ENCODE results near the gene C2. TPM values are rescaled to one million over a fixed set of nuclear protein-coding genes. Genes with fewer than 3 reads are reported as not detected.
A peak's percentile ranks its signal among the peaks of the same experiment; 100 is the strongest.

Gene C2
- total and polyA plus RNA-seq, 2 donors (not counting 1 experiment from before 2014, with no cell fraction given), result 0.28 to 3.4 TPM

DNA sequence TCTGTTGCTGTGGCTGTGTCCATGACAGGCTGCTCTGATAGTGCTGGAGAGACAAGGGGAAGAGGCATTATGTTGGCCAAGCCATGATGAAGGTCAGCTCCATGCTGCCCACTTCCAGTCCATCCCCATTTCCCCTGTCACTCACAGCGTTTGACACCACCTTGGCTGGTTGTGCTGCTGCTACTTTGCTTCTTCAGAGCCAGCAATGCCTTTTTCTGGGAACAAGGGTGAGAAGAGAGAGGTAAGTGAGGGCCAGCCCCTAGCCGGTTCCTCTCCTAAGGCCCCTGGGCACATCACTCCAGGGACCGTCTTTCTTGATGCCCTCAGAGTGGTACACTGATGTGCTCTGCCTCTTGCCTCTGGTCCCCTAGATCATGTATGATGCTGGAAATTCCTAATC lies 29.3 kb downstream of the C2 start:
- no peak for DNase-seq
- ChIA-PET POLR2A (interaction anchor here (1.6 kb wide), 1 partner anchor 15 kb away, joined by 5 read pairs; the partner anchor contains the start of gene DXO), CTCF (no interaction called here)
- H3K27me3 ChIP-seq (replicated peaks in 1 of 4; ENCODE audit: control extremely low read depth in 1 of 4, control insufficient read depth in 3 of 4, insufficient read depth in 4 of 4, low read length in 3 of 4), result no peaks in the 10 kb centered on the region
- H3K27ac ChIP-seq (ENCODE audit: low read length in 2 of 2), result no peak overlapping the region
- intact Hi-C loops (cut with micrococcal nuclease), result loop anchor here (5.0 kb wide), 4 partner anchors 221 to 554 kb away; partner anchors contain the start of genes AGPAT1, MICA, PRRC2A and RNF5
- H3K4me1 ChIP-seq (ENCODE audit: control insufficient read depth in 2 of 2, insufficient read depth in 2 of 2, low read length in 2 of 2), result peaks cover 16 to 23% of the 10 kb centered on the region in 2 donors
- no peak overlapping the region for H3K27ac Mint-ChIP-seq
- ATAC-seq (ENCODE audit: low read depth), result no peak
- TF ChIP-seq CTCF (IDR thresholded peaks at IDR 0.05), result no peak
- no peak for TF ChIP-seq EZH2 (IDR thresholded peaks at IDR 0.05; ENCODE audit: borderline replicate concordance, insufficient read depth, low read depth, low read length, poor library complexity, severe bottlenecking)
- H3K9me3 ChIP-seq (ENCODE audit: control extremely low read depth in 1 of 3, control insufficient read depth in 2 of 3, insufficient read depth in 1 of 3, low read length in 2 of 3), result no peaks in the 10 kb centered on the region
- H3K4me3 Mint-ChIP-seq, result no peak overlapping the region
- H3K4me1 Mint-ChIP-seq, result peaks cover 30% of the 10 kb centered on the region
- H3K9me3 Mint-ChIP-seq (ENCODE audit: insufficient read depth), result no peaks in the 10 kb centered on the region
- H3K9ac ChIP-seq (ENCODE audit: low read length), result no peak overlapping the region
- no peak overlapping the region for H2AFZ ChIP-seq (ENCODE audit: insufficient read depth, low read depth, low read length, poor library complexity, severe bottlenecking)
- H3K4me2 ChIP-seq (replicated peaks; ENCODE audit: low read depth, low read length, poor library complexity, severe bottlenecking), result no peak overlapping the region
- H3K27me3 Mint-ChIP-seq, result no peaks in the 10 kb centered on the region
- 90% methylated on average over 2 of the region's 3 CpGs for WGBS (ENCODE audit: insufficient coverage)
- peaks cover 38% of the 10 kb centered on the region for H3K79me2 ChIP-seq (ENCODE audit: control insufficient read depth, insufficient read depth, low read length)
- H3K4me3 ChIP-seq (ENCODE audit: control extremely low read depth in 1 of 5, extremely low read depth in 1 of 5, insufficient read depth in 1 of 5, low read depth in 2 of 5, low read length in 4 of 5), result no peak overlapping the region
- H4K20me1 ChIP-seq (ENCODE audit: control insufficient read depth, insufficient read depth, low read length, poor library complexity, severe bottlenecking), result no peaks in the 10 kb centered on the region
- H3K36me3 ChIP-seq (replicated peaks in 1 of 2; ENCODE audit: control extremely low read depth in 1 of 2, control insufficient read depth in 1 of 2, extremely low read depth in 1 of 2, insufficient read depth in 2 of 2, low read length in 1 of 2), result peaks cover 4 to 56% of the 10 kb centered on the region in 2 experiments

GRCh38 chr6:31958412-31958740 lies 30.9 kb downstream of the C2 start:
- CTCF ChIA-PET, result interaction anchor here (1.2 to 1.5 kb wide), 3 partner anchors 68 to 278 kb away, joined by 4 read pairs; partner anchors contain the start of genes LY6G5C and NEU1
- POLR2A ChIA-PET, result interaction anchor here (0.6 to 1.6 kb wide), 6 partner anchors 14 to 307 kb away, joined by 3 to 24 read pairs (median 3); partner anchors contain the start of genes BAG6, DXO and EHMT2

More at GRCh38 chr6:31958412-31958740, 30.9 kb downstream of the C2 start:
- no peaks in the 10 kb centered on the region for H4K20me1 ChIP-seq (ENCODE audit: control insufficient read depth, insufficient read depth, low read length, poor library complexity, severe bottlenecking)
- TF ChIP-seq CTCF (IDR thresholded peaks at IDR 0.05) (no peak), EZH2 (IDR thresholded peaks at IDR 0.05; ENCODE audit: borderline replicate concordance, insufficient read depth, low read depth, low read length, poor library complexity, severe bottlenecking) (no peak)
- peaks cover 16 to 23% of the 10 kb centered on the region in 2 donors for H3K4me1 ChIP-seq (ENCODE audit: control insufficient read depth in 2 of 2, insufficient read depth in 2 of 2, low read length in 2 of 2)
- Mint-ChIP-seq H3K27me3 (no peaks in the 10 kb centered on the region), H3K4me1 (peaks cover 30% of the 10 kb centered on the region), H3K4me3 (peak overlapping the region; percentile 96), H3K9me3 (ENCODE audit: insufficient read depth) (no peaks in the 10 kb centered on the region), H3K27ac (peak overlapping the region; percentile 96)
- intact Hi-C loops (cut with micrococcal nuclease), result loop anchor here (1.0 to 5.0 kb wide), 5 partner anchors 56 to 556 kb away; partner anchors contain the start of genes AGPAT1, MICA, PRRC2A and RNF5
- H3K9ac ChIP-seq (ENCODE audit: low read length), result peak overlapping the region; percentile 97
- H3K79me2 ChIP-seq (ENCODE audit: control insufficient read depth, insufficient read depth, low read length), result peaks cover 44% of the 10 kb centered on the region
- no peak for DNase-seq
- no peaks in the 10 kb centered on the region for H3K9me3 ChIP-seq (ENCODE audit: control extremely low read depth in 1 of 3, control insufficient read depth in 2 of 3, insufficient read depth in 1 of 3, low read length in 2 of 3)
- H2AFZ ChIP-seq (ENCODE audit: insufficient read depth, low read depth, low read length, poor library complexity, severe bottlenecking), result peak overlapping the region; percentile 95
- H3K27ac ChIP-seq (ENCODE audit: low read length in 2 of 2), result peak overlapping the region; percentile 84 to 91
- no peaks in the 10 kb centered on the region for H3K27me3 ChIP-seq (replicated peaks in 1 of 4; ENCODE audit: control extremely low read depth in 1 of 4, control insufficient read depth in 3 of 4, insufficient read depth in 4 of 4, low read length in 3 of 4)
- peaks cover 6 to 56% of the 10 kb centered on the region in 2 experiments for H3K36me3 ChIP-seq (replicated peaks in 1 of 2; ENCODE audit: control extremely low read depth in 1 of 2, control insufficient read depth in 1 of 2, extremely low read depth in 1 of 2, insufficient read depth in 2 of 2, low read length in 1 of 2)
- ATAC-seq (ENCODE audit: low read depth), result no peak
- 10% methylated on average over 11 of the region's 11 CpGs for WGBS (ENCODE audit: insufficient coverage)
- H3K4me2 ChIP-seq (replicated peaks; ENCODE audit: low read depth, low read length, poor library complexity, severe bottlenecking), result peak overlapping the region; percentile 93
- peak overlapping the region; percentile 88 to 98 (median 91) for H3K4me3 ChIP-seq (ENCODE audit: control extremely low read depth in 1 of 5, extremely low read depth in 1 of 5, insufficient read depth in 1 of 5, low read depth in 2 of 5, low read length in 4 of 5)

Data from B cell (primary cell).